Adrenal gland (tissue), 12 donors: ENCODE measurements around the gene PWWP3B. TPM values are rescaled to one million over a fixed set of nuclear protein-coding genes. Genes with fewer than 3 reads are reported as not detected.

ENCODE experiments used
- DNase-seq, 7 donors: peaks; one replicate each; pipeline ENCODE4 v3.0.0-alpha.2; 2019 to 2020
- H3K27ac ChIP-seq, 5 donors: fragments of 200-600 bp; sonication (generic) in 4 of 5; 1 replicate in 3 of 5; 2 replicates in 2 of 5; pipeline versions ENCODE4 v1.5.1 to v1.8.0; 2016 to 2020; ENCODE audit warnings: mild to moderate bottlenecking in 1 of 5
- H3K27me3 ChIP-seq: fragments of 200-600 bp; 2 replicates; pipeline ENCODE4 v1.8.0; 2021
- H3K36me3 ChIP-seq, 2 donors: fragments of 200-600 bp; replicated peaks in 1 of 2; 1 replicate in 1 of 2; 2 replicates in 1 of 2; pipeline versions ENCODE4 v1.5.1 to v1.8.0; 2018 to 2022
- H3K4me1 ChIP-seq, 2 donors: fragments of 200-600 bp; replicated peaks in 1 of 2; 1 replicate in 1 of 2; 2 replicates in 1 of 2; pipeline versions ENCODE4 v1.5.1 to v1.8.0; 2018 to 2021
- H3K4me3 ChIP-seq, 4 donors: fragments of 200-600 bp; sonication (generic) in 3 of 4; one replicate each; pipeline ENCODE4 v1.5.1; 2016 to 2018
- H3K9me3 ChIP-seq, 3 donors: fragments of 200-600 bp; sonication (generic) in 1 of 3; replicated peaks in 1 of 3; 1 replicate in 2 of 3; 2 replicates in 1 of 3; pipeline versions ENCODE4 v1.5.1 to v1.8.0; 2016 to 2021
- POLR2A ChIP-seq, 2 donors: fragments of 450-650 bp; IDR thresholded peaks; one replicate each; pipeline ENCODE4 v1.6.1; 2017; ENCODE audit warnings: antibody characterized with exemption in 2 of 2, mild to moderate bottlenecking in 2 of 2, moderate library complexity in 1 of 2
- WGBS, 4 donors: extraction: QIAGEN DNeasy Blood & Tissue Kit in 2 of 4; methylation state at CpG; one replicate each; pipeline versions ENCODE4 v1.1.5 to v1.1.7; 2013 to 2017; 5-methylcytosine and 5-hydroxymethylcytosine counted together
- intact Hi-C, 2 donors: fragments of 100-400 bp; cut with DNase I; formaldehyde crosslinking; loops; one replicate each; pipeline versions ENCODE4 v1.14.1 to v1.15.0; 2022 to 2023
- polyA plus RNA-seq, 3 donors: library from polyadenylated mRNA; stranded (reverse); fragments of 200-250 nt in 2 of 3; fragments of 350-450 nt in 1 of 3; fragmentation: Illumina TruSeq in 1 of 3; extraction: RNeasy Lipid Tissue Mini Kit (QIAGEN cat#74804) in 1 of 3; gene quantifications; one replicate each; pipeline ENCODE4 v1.2.3, GENCODE V29; 2013 to 2014
- total RNA-seq, 9 donors: library from RNA; depleted of rRNA in 4 of 9; stranded (reverse); fragments of >200 nt in 4 of 9; fragments of 120-200 nt in 1 of 9; fragmentation: NEBNext Ultra II Directional in 1 of 9; extraction: Animal tissue kit (Norgen Biotek cat#: 25700) in 1 of 9; gene quantifications; one replicate each; pipeline versions ENCODE4 v1.1.0 to v1.2.4, GENCODE V29; 2013 to 2023
- TF ChIP-seq, protein P1 (sequence below), 6 experiments: fragments of 450-650 bp in 4 of 6; fragments of 200-600 bp in 2 of 6; sonication (generic) in 1 of 6; IDR thresholded peaks; 1 replicate in 5 of 6; 2 replicates in 1 of 6; pipeline versions ENCODE4 v1.5.1 to v1.8.0; 2016 to 2021; ENCODE audit warnings: antibody characterized with exemption in 6 of 6, mild to moderate bottlenecking in 2 of 6, moderate library complexity in 1 of 6
- donor health status: healthy with polysubstance abuse.
- donor health status: Bipolar disorder and iron deficiency.
- donor health status: DM: yes; HTN: yes; CAD: no.
- donor health status: DM: no; HTN: no; CAD: no.
- donor health status: DM: no; HTN: no; CAD: no.
- donor health status: DM: yes; HTN: yes; CAD: no.

Gene PWWP3B
- total and polyA plus RNA-seq, 12 donors: 1.3 to 21.6 (median 6.0) TPM

DNA sequence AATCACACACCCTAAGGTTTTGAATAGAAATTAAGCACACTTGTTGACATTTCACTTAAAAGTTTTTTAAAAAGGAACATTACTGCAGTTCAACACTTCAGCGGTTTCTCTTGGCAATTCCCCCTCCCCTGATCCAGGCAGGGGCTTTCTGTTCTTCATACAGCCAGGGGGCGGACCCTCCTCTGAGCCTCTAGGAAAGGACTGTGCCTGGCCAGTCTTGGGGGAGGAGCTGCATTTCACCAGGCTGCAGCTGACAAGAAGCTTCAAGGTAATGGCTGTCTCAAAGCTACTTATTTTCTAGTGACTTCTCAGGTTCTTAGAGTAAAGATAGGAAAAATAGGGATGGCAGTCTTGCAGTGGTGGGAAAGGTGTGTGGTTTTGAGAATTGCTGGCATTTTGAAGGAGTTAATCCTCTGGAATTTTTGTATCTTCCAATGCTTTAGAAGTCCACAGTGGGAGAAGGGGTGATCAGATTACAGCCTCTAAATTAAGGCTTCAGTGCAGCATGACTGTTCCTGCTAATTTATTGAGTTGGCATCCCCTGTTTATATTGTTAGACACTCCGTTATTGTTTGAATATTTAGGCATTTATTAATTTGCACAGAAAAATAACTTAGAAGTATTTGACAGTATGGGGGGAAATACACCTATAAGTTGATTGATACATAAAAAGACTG lies 33.5 kb downstream of the PWWP3B start:
- no peak for DNase-seq
- Histone ChIP-seq H3K4me1 (no peaks in the 10 kb centered on the region), H3K27ac (no peak overlapping the region), H3K9me3 (no peaks in the 10 kb centered on the region), H3K4me3 (no peak overlapping the region), H3K36me3 (no peaks in the 10 kb centered on the region), H3K27me3 (peaks cover 8% of the 10 kb centered on the region)
- no peak for TF ChIP-seq POLR2A (IDR thresholded peaks at IDR 0.05)
- TF ChIP-seq, protein P1, sequence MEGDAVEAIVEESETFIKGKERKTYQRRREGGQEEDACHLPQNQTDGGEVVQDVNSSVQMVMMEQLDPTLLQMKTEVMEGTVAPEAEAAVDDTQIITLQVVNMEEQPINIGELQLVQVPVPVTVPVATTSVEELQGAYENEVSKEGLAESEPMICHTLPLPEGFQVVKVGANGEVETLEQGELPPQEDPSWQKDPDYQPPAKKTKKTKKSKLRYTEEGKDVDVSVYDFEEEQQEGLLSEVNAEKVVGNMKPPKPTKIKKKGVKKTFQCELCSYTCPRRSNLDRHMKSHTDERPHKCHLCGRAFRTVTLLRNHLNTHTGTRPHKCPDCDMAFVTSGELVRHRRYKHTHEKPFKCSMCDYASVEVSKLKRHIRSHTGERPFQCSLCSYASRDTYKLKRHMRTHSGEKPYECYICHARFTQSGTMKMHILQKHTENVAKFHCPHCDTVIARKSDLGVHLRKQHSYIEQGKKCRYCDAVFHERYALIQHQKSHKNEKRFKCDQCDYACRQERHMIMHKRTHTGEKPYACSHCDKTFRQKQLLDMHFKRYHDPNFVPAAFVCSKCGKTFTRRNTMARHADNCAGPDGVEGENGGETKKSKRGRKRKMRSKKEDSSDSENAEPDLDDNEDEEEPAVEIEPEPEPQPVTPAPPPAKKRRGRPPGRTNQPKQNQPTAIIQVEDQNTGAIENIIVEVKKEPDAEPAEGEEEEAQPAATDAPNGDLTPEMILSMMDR (IDR thresholded peaks at IDR 0.05): no peak
- intact Hi-C loops: no loop called here
- WGBS, 4 donors: 20 to 35% (median 26%) methylated on average over 3 of the region's 3 CpGs

DNA sequence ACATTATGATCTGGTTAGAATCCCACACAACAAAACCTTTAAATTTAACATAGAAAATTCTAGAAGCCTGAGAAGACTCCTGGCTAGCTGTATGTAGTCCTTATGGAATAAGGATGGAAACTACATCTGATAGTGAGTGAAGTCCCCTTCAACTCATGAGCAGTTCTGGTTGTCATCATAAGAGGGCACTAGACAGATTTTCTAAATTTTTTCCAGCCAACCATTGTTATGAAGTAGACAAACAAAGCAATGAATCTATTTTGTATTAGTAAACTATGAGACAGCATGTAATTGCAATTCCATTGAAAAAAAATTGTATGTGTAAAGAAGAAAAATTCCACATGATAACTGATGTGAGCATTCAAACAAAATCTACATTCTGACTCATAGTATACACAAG lies 35.2 kb downstream of the PWWP3B start:
- H3K4me1 ChIP-seq: no peaks in the 10 kb centered on the region
- no peak overlapping the region for H3K4me3 ChIP-seq
- intact Hi-C loops: no loop called here
- H3K9me3 ChIP-seq: no peaks in the 10 kb centered on the region
- no peak for DNase-seq
- H3K36me3 ChIP-seq: no peaks in the 10 kb centered on the region
- no peak overlapping the region for H3K27ac ChIP-seq
- TF ChIP-seq, protein P1 (IDR thresholded peaks at IDR 0.05): no peak
- TF ChIP-seq POLR2A (IDR thresholded peaks at IDR 0.05): no peak
- peaks cover 4% of the 10 kb centered on the region for H3K27me3 ChIP-seq

DNA sequence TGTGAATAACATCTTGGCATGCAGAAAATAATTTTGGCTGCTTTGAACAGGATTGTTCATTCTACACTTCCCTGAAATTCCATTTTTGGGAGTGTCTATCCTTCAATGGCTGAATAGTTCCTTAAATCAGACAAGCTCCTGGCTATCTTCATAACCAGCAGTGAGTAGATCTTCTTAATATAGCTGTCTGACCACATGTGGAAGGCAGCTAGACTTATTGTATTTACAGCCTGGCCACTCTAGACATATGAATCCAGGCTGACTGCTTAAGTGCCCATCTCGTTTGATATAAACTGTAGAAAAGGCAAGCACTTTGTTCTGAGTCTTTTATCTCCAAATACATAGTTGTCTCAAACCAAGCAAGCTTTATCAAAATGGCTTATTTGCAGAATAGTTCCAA lies 40.0 kb downstream of the PWWP3B start:
- intact Hi-C loops: no loop called here
- H3K9me3 ChIP-seq: no peaks in the 10 kb centered on the region
- no peak for TF ChIP-seq POLR2A (IDR thresholded peaks at IDR 0.05)
- TF ChIP-seq, protein P1 (IDR thresholded peaks at IDR 0.05): no peak
- no peak overlapping the region for H3K4me3 ChIP-seq
- no peaks in the 10 kb centered on the region for H3K36me3 ChIP-seq
- H3K27ac ChIP-seq: no peak overlapping the region
- no peaks in the 10 kb centered on the region for H3K4me1 ChIP-seq
- no peak for DNase-seq
- H3K27me3 ChIP-seq: peaks cover 8% of the 10 kb centered on the region
- WGBS, 4 donors: 24 to 40% (median 32%) methylated on average over 1 of the region's 1 CpG

Other genes starting within 250 kb of the PWWP3B start
- gene SERPINA7, start 129.6 kb upstream of the PWWP3B start, total RNA-seq: under 1 TPM in 2 of 9 donors, not detected in 7; 0.22 to 0.89 TPM
- gene SERPINA7, start 129.6 kb upstream of the PWWP3B start, polyA plus RNA-seq: under 1 TPM in 1 of 3 donors, not detected in 2; 0.13 TPM